HG03565 (cell line): ENCODE data around the gene RBMS3.
"Not testable (repeated sequence)": the region's sequence is repeated elsewhere in the genome, so short reads cannot be mapped to it uniquely, and the experiment has no call there.

Experiments used
- ATAC-seq: cut with Tn5 transposase; IDR thresholded peaks from one replicate; pipeline ENCODE4 v1.9.1; 2021; ENCODE audit warnings: mild to moderate bottlenecking, moderate library complexity; ENCODE audit not compliant: unreplicated experiment

Gene RBMS3

GRCh38 chr3:29515451-29515850 is 234.6 kb downstream of the RBMS3 start:
- no peak for ATAC-seq

- no peak for ATAC-seq
Observed at GRCh38 chr3:29516164-29516563, 235.3 kb downstream of the RBMS3 start.

- ATAC-seq: no peak
Observed at GRCh38 chr3:29520764-29521163, 239.9 kb downstream of the RBMS3 start.

GRCh38 chr3:29521293-29521692 is 240.4 kb downstream of the RBMS3 start:
- no peak for ATAC-seq

- ATAC-seq: no peak
Observed at GRCh38 chr3:29521751-29522150, 240.9 kb downstream of the RBMS3 start.

GRCh38 chr3:29524433-29524832 is 243.6 kb downstream of the RBMS3 start:
- ATAC-seq: not testable (repeated sequence)

- no peak for ATAC-seq
Observed at GRCh38 chr3:29525254-29525881, 244.5 kb downstream of the RBMS3 start.

GRCh38 chr3:29527246-29527645 is 246.4 kb downstream of the RBMS3 start:
- no peak for ATAC-seq

GRCh38 chr3:29531644-29532043 is 250.8 kb downstream of the RBMS3 start:
- ATAC-seq: no peak

- ATAC-seq: no peak
Observed at GRCh38 chr3:29532473-29532872, 251.6 kb downstream of the RBMS3 start.

- ATAC-seq: no peak
Observed at GRCh38 chr3:29534006-29534405, 253.1 kb downstream of the RBMS3 start.

- no peak for ATAC-seq
Observed at GRCh38 chr3:29536016-29536758, 255.3 kb downstream of the RBMS3 start.

GRCh38 chr3:29537889-29538609 is 257.2 kb downstream of the RBMS3 start:
- no peak for ATAC-seq

- no peak for ATAC-seq
Observed at GRCh38 chr3:29538610-29538958, 257.7 kb downstream of the RBMS3 start.

- ATAC-seq: no peak
Observed at GRCh38 chr3:29540544-29540943, 259.7 kb downstream of the RBMS3 start.

GRCh38 chr3:29544701-29545363 is 264.0 kb downstream of the RBMS3 start:
- no peak for ATAC-seq

GRCh38 chr3:29545615-29546014 is 264.7 kb downstream of the RBMS3 start:
- no peak for ATAC-seq

- no peak for ATAC-seq
Observed at GRCh38 chr3:29552051-29552450, 271.2 kb downstream of the RBMS3 start.

- ATAC-seq: no peak
Observed at GRCh38 chr3:29554566-29554965, 273.7 kb downstream of the RBMS3 start.

GRCh38 chr3:29555590-29555989 is 274.7 kb downstream of the RBMS3 start:
- ATAC-seq: no peak

- no peak for ATAC-seq
Observed at GRCh38 chr3:29557186-29557585, 276.3 kb downstream of the RBMS3 start.

GRCh38 chr3:29557825-29558224 is 277.0 kb downstream of the RBMS3 start:
- ATAC-seq: no peak
